ENCODE measurements around the gene ARHGAP26.

DNA sequence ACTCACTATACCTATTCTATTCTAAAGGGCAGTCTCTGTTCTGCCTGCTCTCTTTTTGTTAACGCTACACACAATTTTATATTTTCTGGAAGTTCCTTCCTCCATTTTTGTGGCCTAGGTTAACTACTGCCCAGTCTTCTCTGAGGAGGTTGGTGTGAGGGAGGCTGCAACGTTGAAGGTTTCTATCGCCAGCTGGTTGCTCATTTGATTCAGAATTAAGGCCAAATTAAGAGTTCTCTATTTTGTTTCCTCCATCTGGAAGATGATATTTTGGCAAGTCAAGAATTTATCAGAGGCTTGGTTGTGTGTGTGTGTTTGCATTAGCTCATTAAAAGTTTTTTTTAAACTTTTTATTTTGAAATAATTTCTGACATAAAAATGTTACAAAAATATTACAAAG, 175.1 kb downstream of the ARHGAP26 start:
- TF ChIP-seq, protein P1, sequence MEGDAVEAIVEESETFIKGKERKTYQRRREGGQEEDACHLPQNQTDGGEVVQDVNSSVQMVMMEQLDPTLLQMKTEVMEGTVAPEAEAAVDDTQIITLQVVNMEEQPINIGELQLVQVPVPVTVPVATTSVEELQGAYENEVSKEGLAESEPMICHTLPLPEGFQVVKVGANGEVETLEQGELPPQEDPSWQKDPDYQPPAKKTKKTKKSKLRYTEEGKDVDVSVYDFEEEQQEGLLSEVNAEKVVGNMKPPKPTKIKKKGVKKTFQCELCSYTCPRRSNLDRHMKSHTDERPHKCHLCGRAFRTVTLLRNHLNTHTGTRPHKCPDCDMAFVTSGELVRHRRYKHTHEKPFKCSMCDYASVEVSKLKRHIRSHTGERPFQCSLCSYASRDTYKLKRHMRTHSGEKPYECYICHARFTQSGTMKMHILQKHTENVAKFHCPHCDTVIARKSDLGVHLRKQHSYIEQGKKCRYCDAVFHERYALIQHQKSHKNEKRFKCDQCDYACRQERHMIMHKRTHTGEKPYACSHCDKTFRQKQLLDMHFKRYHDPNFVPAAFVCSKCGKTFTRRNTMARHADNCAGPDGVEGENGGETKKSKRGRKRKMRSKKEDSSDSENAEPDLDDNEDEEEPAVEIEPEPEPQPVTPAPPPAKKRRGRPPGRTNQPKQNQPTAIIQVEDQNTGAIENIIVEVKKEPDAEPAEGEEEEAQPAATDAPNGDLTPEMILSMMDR (conservative IDR thresholded peaks at IDR 0.05; ENCODE audit: low read depth in 2 of 2), result no peak
- TF ChIP-seq EZH2 (IDR thresholded peaks at IDR 0.05; ENCODE audit: low read depth, unreplicated experiment) (no peak), POLR2AphosphoS5 (IDR thresholded peaks at IDR 0.05; ENCODE audit: low read depth) (no peak), EZH2phosphoT487 (IDR thresholded peaks at IDR 0.05; ENCODE audit: unreplicated experiment) (no peak), CREB1 (CRISPR knock-in tag; IDR thresholded peaks at IDR 0.05; ENCODE audit: low read depth) (no peak), JUNB (IDR thresholded peaks at IDR 0.05; ENCODE audit: unreplicated experiment) (no peak), NANOG (IDR thresholded peaks at IDR 0.05; ENCODE audit: borderline replicate concordance) (no peak), ZNF114 (CRISPR knock-in tag; IDR thresholded peaks at IDR 0.05) (no peak)
- TF ChIP-seq, protein P2, sequence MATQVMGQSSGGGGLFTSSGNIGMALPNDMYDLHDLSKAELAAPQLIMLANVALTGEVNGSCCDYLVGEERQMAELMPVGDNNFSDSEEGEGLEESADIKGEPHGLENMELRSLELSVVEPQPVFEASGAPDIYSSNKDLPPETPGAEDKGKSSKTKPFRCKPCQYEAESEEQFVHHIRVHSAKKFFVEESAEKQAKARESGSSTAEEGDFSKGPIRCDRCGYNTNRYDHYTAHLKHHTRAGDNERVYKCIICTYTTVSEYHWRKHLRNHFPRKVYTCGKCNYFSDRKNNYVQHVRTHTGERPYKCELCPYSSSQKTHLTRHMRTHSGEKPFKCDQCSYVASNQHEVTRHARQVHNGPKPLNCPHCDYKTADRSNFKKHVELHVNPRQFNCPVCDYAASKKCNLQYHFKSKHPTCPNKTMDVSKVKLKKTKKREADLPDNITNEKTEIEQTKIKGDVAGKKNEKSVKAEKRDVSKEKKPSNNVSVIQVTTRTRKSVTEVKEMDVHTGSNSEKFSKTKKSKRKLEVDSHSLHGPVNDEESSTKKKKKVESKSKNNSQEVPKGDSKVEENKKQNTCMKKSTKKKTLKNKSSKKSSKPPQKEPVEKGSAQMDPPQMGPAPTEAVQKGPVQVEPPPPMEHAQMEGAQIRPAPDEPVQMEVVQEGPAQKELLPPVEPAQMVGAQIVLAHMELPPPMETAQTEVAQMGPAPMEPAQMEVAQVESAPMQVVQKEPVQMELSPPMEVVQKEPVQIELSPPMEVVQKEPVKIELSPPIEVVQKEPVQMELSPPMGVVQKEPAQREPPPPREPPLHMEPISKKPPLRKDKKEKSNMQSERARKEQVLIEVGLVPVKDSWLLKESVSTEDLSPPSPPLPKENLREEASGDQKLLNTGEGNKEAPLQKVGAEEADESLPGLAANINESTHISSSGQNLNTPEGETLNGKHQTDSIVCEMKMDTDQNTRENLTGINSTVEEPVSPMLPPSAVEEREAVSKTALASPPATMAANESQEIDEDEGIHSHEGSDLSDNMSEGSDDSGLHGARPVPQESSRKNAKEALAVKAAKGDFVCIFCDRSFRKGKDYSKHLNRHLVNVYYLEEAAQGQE (IDR thresholded peaks at IDR 0.05; ENCODE audit: unreplicated experiment), result no peak

Data from GM23338 (cell line).